ENCODE measurements around the gene KRT6A. TPM values are rescaled to one million over a fixed set of nuclear protein-coding genes. Genes with fewer than 3 reads are reported as not detected.

The KRT6A gene
- total and polyA plus RNA-seq, 2 of the 8 experiments (the other 6 are each of a cell fraction or from before 2014, with no cell fraction given): 0.11 TPM; not detected in 1

- TF ChIP-seq, protein P1, sequence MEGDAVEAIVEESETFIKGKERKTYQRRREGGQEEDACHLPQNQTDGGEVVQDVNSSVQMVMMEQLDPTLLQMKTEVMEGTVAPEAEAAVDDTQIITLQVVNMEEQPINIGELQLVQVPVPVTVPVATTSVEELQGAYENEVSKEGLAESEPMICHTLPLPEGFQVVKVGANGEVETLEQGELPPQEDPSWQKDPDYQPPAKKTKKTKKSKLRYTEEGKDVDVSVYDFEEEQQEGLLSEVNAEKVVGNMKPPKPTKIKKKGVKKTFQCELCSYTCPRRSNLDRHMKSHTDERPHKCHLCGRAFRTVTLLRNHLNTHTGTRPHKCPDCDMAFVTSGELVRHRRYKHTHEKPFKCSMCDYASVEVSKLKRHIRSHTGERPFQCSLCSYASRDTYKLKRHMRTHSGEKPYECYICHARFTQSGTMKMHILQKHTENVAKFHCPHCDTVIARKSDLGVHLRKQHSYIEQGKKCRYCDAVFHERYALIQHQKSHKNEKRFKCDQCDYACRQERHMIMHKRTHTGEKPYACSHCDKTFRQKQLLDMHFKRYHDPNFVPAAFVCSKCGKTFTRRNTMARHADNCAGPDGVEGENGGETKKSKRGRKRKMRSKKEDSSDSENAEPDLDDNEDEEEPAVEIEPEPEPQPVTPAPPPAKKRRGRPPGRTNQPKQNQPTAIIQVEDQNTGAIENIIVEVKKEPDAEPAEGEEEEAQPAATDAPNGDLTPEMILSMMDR (IDR thresholded peaks at IDR 0.05; ENCODE audit: control extremely low read depth in 1 of 3, insufficient read depth in 1 of 3, low read depth in 1 of 3, low read length in 3 of 3): no peak
- TF ChIP-seq SUZ12 (IDR thresholded peaks at IDR 0.05; ENCODE audit: low read length) (no peak), RXRA (IDR thresholded peaks at IDR 0.05; ENCODE audit: insufficient read depth, low read depth, low read length) (no peak)
Measured at GRCh38 chr12:52439420-52439819, 53.6 kb downstream of the KRT6A start (continued).
